T1000 (cell line): ENCODE results near the gene PITX1.
"Not testable (repeated sequence)": the region's sequence is repeated elsewhere in the genome, so short reads cannot be mapped to it uniquely, and the experiment has no call there.

ENCODE experiments used
- DNase-seq: peaks from one replicate; lab custom pipeline; 2025; ENCODE audit warnings: mixed read lengths; lab: John Stamatoyannopoulos, UW

The PITX1 gene

GRCh38 chr5:135033901-135034235 is at the start of gene PITX1:
TSS of gene PITX1 (minus strand) at chr5:135034228. CDS start at chr5:135033881, 347 bp downstream.
- no peak for DNase-seq

GRCh38 chr5:135083334-135083733 is 49.3 kb upstream of the PITX1 start:
- DNase-seq, result not testable (repeated sequence)

GRCh38 chr5:135081240-135081639 is 47.2 kb upstream of the PITX1 start:
- no peak for DNase-seq

- DNase-seq, result no peak
These were observed 45.7 kb upstream of the PITX1 start for GRCh38 chr5:135079760-135080159.

GRCh38 chr5:135079099-135079681 is 45.2 kb upstream of the PITX1 start:
- DNase-seq, result no peak

GRCh38 chr5:135076801-135077200 is 42.8 kb upstream of the PITX1 start:
- no peak for DNase-seq

GRCh38 chr5:135076051-135076491 is 42.0 kb upstream of the PITX1 start:
- no peak for DNase-seq

GRCh38 chr5:135075621-135076020 is 41.6 kb upstream of the PITX1 start:
- DNase-seq, result no peak

GRCh38 chr5:135073761-135074345 is 39.8 kb upstream of the PITX1 start:
- DNase-seq, result no peak

- DNase-seq, result no peak
These were observed 38.6 kb upstream of the PITX1 start for GRCh38 chr5:135072387-135073281.

- DNase-seq, result no peak
These were observed 37.3 kb upstream of the PITX1 start for GRCh38 chr5:135071311-135071710.

GRCh38 chr5:135069895-135070657 is 36.0 kb upstream of the PITX1 start:
- DNase-seq, result no peak

GRCh38 chr5:135069016-135069770 is 35.2 kb upstream of the PITX1 start:
- no peak for DNase-seq

- DNase-seq, result no peak
These were observed 33.6 kb upstream of the PITX1 start for GRCh38 chr5:135067587-135067986.

GRCh38 chr5:135066781-135067180 is 32.8 kb upstream of the PITX1 start:
- no peak for DNase-seq

GRCh38 chr5:135065306-135066265 is 31.6 kb upstream of the PITX1 start:
- DNase-seq, result no peak

GRCh38 chr5:135064235-135064570 is 30.2 kb upstream of the PITX1 start:
- no peak for DNase-seq

GRCh38 chr5:135063511-135064234 is 29.6 kb upstream of the PITX1 start:
- no peak for DNase-seq

GRCh38 chr5:135063056-135063445 is 29.0 kb upstream of the PITX1 start:
- DNase-seq, result no peak
